PC-3 (cell line): Measurements from ENCODE around the gene TP53INP2.

ENCODE experiments used
- EZH2 ChIP-seq: fragments of 300-600 bp; sonication (generic); IDR thresholded peaks from one replicate; pipeline ENCODE4 v1.6.1; 2017; ENCODE audit warnings: antibody characterized with exemption, mild to moderate bottlenecking, low read length; ENCODE audit not compliant: unreplicated experiment
- EZH2phosphoT487 ChIP-seq: fragments of 300-600 bp; sonication (generic); IDR thresholded peaks from 2 replicates; pipeline ENCODE4 v1.6.1; 2018; ENCODE audit warnings: mild to moderate bottlenecking, antibody characterized with exemption, low read length, borderline replicate concordance
- TF ChIP-seq, protein P1 (sequence below): fragments of 300-600 bp; sonication (generic); conservative IDR thresholded peaks from 2 replicates; pipeline ENCODE4 v1.5.1; 2017; ENCODE audit warnings: antibody characterized with exemption, low read depth, mild to moderate bottlenecking, low read length

DNA sequence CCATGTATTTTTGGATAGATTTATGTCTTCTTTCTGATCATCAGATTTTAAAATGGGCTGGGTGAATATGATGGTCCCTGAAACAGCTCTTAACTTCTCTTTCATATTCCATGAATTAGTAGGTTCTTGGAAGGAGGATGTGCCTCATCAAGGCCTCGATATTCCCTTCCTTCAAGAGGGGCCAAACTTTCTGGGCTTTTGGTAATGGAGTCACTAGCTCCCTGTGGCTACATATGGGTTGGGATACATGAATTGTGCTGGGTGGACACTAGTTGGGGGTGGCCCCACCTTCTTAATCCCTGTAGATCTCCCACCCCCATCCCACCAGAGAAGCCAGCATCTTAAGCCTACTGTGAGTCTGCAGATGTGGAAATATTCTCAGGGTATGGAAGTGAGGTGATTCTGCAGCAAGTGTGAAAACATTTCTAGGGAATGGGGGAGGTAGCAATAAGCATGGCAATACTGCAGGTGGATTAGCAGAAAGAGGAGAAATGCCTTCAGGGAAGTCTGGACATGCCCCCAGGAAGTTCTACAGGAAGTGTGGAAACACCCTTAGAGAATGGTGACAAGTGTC lies 2.2 kb downstream of the TP53INP2 start:
- TF ChIP-seq, protein P1, sequence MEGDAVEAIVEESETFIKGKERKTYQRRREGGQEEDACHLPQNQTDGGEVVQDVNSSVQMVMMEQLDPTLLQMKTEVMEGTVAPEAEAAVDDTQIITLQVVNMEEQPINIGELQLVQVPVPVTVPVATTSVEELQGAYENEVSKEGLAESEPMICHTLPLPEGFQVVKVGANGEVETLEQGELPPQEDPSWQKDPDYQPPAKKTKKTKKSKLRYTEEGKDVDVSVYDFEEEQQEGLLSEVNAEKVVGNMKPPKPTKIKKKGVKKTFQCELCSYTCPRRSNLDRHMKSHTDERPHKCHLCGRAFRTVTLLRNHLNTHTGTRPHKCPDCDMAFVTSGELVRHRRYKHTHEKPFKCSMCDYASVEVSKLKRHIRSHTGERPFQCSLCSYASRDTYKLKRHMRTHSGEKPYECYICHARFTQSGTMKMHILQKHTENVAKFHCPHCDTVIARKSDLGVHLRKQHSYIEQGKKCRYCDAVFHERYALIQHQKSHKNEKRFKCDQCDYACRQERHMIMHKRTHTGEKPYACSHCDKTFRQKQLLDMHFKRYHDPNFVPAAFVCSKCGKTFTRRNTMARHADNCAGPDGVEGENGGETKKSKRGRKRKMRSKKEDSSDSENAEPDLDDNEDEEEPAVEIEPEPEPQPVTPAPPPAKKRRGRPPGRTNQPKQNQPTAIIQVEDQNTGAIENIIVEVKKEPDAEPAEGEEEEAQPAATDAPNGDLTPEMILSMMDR, result no peak
- TF ChIP-seq EZH2 (no peak), EZH2phosphoT487 (no peak)
